HCT116 (cell line): ENCODE results near the gene CALN1. TPM values are rescaled to one million over a fixed set of nuclear protein-coding genes. Genes with fewer than 3 reads are reported as not detected.

Experiments
- ATAC-seq: fragments of 200-7000 bp; cut with Tn5 transposase; 2 replicates; pipeline ENCODE4 v1.9.1; 2020; ENCODE audit warnings: mild to moderate bottlenecking, moderate library complexity
- BruUV-seq: library from RNA; stranded (reverse); fragments of 400-500 nt; replicated peaks from 2 replicates; lab custom pipeline; 2021; lab: Mats Ljungman, UMichigan
- CTCF ChIA-PET: fragments of 300-600 bp; sonication (Branson Sonifier 250); formaldehyde crosslinking; loops from one replicate; lab custom pipeline; 2021; ENCODE audit warnings: antibody characterized with exemption; lab: Charles Lee
- POLR2A ChIA-PET: fragments of 300-600, 350-600 bp; sonication (Branson Sonifier 250); formaldehyde crosslinking; loops from one replicate; lab custom pipeline; 2021; ENCODE audit warnings: antibody characterized with exemption; lab: Charles Lee
- RAD21 ChIA-PET, 2 experiments: fragments of 300-600 bp; sonication (Branson Sonifier 250); formaldehyde crosslinking; loops; one replicate each; lab custom pipeline; 2023; ENCODE audit warnings: low total read pairs in 2 of 2; ENCODE audit not compliant: uncharacterized antibody in 2 of 2, unreplicated experiment in 2 of 2, low non-redundant PET in 1 of 2; lab: Charles Lee
- DNase-seq: peaks from one replicate; pipeline ENCODE4 v3.0.0-alpha.2; 2010; ENCODE audit warnings: low read depth, low spot score
- H2AFZ ChIP-seq: fragments of 200-600 bp; shearing (Covaris generic), sonication (generic); 2 replicates; pipeline ENCODE4 v1.6.1; 2017; ENCODE audit warnings: low read depth, mixed run types, mixed read lengths, antibody characterized with exemption, low read length; ENCODE audit not compliant: poor library complexity, severe bottlenecking
- H3K27ac ChIP-seq: 2 replicates; pipeline ENCODE4 v1.5.1; 2012; ENCODE audit warnings: low read depth, low read length
- H3K27me3 ChIP-seq: fragments of 200-600 bp; sonication (generic); 2 replicates; pipeline ENCODE4 v1.6.1; 2016; ENCODE audit warnings: mixed run types, low read length, mixed read lengths; ENCODE audit not compliant: insufficient read depth
- H3K36me3 ChIP-seq, 2 experiments: fragments of 200-500 bp in 1 of 2; fragments of 200-600 bp in 1 of 2; sonication (Bioruptor generic) in 1 of 2; sonication (generic) in 1 of 2; 2 replicates each; pipeline versions ENCODE4 v1.5.1 to v1.6.1; 2014 to 2016; ENCODE audit warnings: low read length in 2 of 2, inconsistent platforms in 1 of 2, mixed read lengths in 1 of 2, mixed run types in 1 of 2; ENCODE audit not compliant: insufficient read depth in 2 of 2, control insufficient read depth in 1 of 2
- H3K4me1 ChIP-seq, 2 experiments: fragments of 200-600 bp in 1 of 2; sonication (generic) in 1 of 2; 2 replicates each; pipeline versions ENCODE4 v1.5.1 to v1.6.1; 2012 to 2017; ENCODE audit warnings: low read length in 2 of 2, inconsistent platforms in 1 of 2, mild to moderate bottlenecking in 1 of 2, mixed read lengths in 1 of 2, mixed run types in 1 of 2, moderate library complexity in 1 of 2; ENCODE audit not compliant: insufficient read depth in 2 of 2, control insufficient read depth in 1 of 2
- H3K4me2 ChIP-seq: fragments of 200-600 bp; sonication (generic); 2 replicates; pipeline ENCODE4 v1.6.1; 2017; ENCODE audit warnings: mixed run types, low read length, mixed read lengths
- H3K4me3 ChIP-seq, 2 experiments: fragments of 200-600 bp in 1 of 2; sonication (generic) in 1 of 2; replicated peaks in 1 of 2; 2 replicates each; pipeline ENCODE4 v1.5.1; 2011 to 2016; ENCODE audit warnings: low read length in 2 of 2, control low read depth in 1 of 2, low read depth in 1 of 2, mild to moderate bottlenecking in 1 of 2, mixed read lengths in 1 of 2, mixed run types in 1 of 2
- H3K79me2 ChIP-seq: fragments of 200-600 bp; sonication (generic); 2 replicates; pipeline ENCODE4 v1.6.1; 2017; ENCODE audit warnings: mild to moderate bottlenecking, mixed run types, low read length, moderate library complexity, mixed read lengths; ENCODE audit not compliant: insufficient read depth
- H3K9ac ChIP-seq: fragments of 200-600 bp; sonication (generic); 2 replicates; pipeline ENCODE4 v1.6.1; 2016; ENCODE audit warnings: low read length, mixed read lengths
- H3K9me2 ChIP-seq: fragments of 200-600 bp; sonication (generic), shearing (Covaris generic); 2 replicates; pipeline ENCODE4 v1.6.1; 2017; ENCODE audit warnings: mixed run types, mild to moderate bottlenecking, moderate library complexity; ENCODE audit not compliant: insufficient read depth
- H3K9me3 ChIP-seq, 2 experiments: fragments of 200-500 bp in 1 of 2; fragments of 200-600 bp in 1 of 2; sonication (Bioruptor generic) in 1 of 2; sonication (generic) in 1 of 2; 2 replicates each; pipeline ENCODE4 v1.6.1; 2014 to 2017; ENCODE audit warnings: low read length in 2 of 2, mixed read lengths in 2 of 2, inconsistent platforms in 1 of 2, low read depth in 1 of 2, mild to moderate bottlenecking in 1 of 2, mixed run types in 1 of 2, moderate library complexity in 1 of 2; ENCODE audit not compliant: control insufficient read depth in 1 of 2, insufficient read depth in 1 of 2
- H4K20me1 ChIP-seq: fragments of 200-600 bp; sonication (generic), shearing (Covaris generic); 2 replicates; pipeline ENCODE4 v1.6.1; 2017; ENCODE audit warnings: mixed run types, mild to moderate bottlenecking, moderate library complexity; ENCODE audit not compliant: insufficient read depth
- ATF3 ChIP-seq: IDR thresholded peaks from 2 replicates; pipeline ENCODE4 v1.6.1; 2012
- CBX3 ChIP-seq: IDR thresholded peaks from 2 replicates; pipeline ENCODE4 v1.6.1; 2012; ENCODE audit warnings: low read depth
- CEBPB ChIP-seq: IDR thresholded peaks from 2 replicates; pipeline ENCODE4 v1.6.1; 2012; ENCODE audit warnings: low read depth
- EGR1 ChIP-seq: IDR thresholded peaks from 2 replicates; pipeline ENCODE4 v1.6.1; 2012; ENCODE audit warnings: low read depth
- ELF1 ChIP-seq: IDR thresholded peaks from 2 replicates; pipeline ENCODE4 v1.6.1; 2012; ENCODE audit warnings: low read depth, borderline replicate concordance
- EZH2phosphoT487 ChIP-seq: fragments of 200-600 bp; IDR thresholded peaks from 2 replicates; pipeline ENCODE4 v1.6.1; 2018; ENCODE audit warnings: antibody characterized with exemption, borderline replicate concordance
- FOSL1 ChIP-seq: IDR thresholded peaks from 2 replicates; pipeline ENCODE4 v1.6.1; 2012; ENCODE audit warnings: low read depth
- JUND ChIP-seq: IDR thresholded peaks from 2 replicates; pipeline ENCODE4 v1.6.1; 2012
- MAX ChIP-seq: IDR thresholded peaks from 2 replicates; pipeline ENCODE4 v1.6.1; 2012
- POLR2A ChIP-seq: IDR thresholded peaks from 2 replicates; pipeline ENCODE4 v1.7.0; 2011; ENCODE audit warnings: borderline replicate concordance; ENCODE audit not compliant: insufficient read depth, insufficient read length; ENCODE audit errors: extremely low read depth
- POLR2AphosphoS5 ChIP-seq: IDR thresholded peaks from 2 replicates; pipeline ENCODE4 v1.6.1; 2011; ENCODE audit warnings: mild to moderate bottlenecking, low read depth, low read length, moderate library complexity
- RAD21 ChIP-seq: IDR thresholded peaks from 2 replicates; pipeline ENCODE4 v1.6.1; 2012; ENCODE audit warnings: low read depth, mild to moderate bottlenecking
- REST ChIP-seq: IDR thresholded peaks from 2 replicates; pipeline ENCODE4 v1.6.1; 2012; ENCODE audit warnings: low read depth
- SIN3A ChIP-seq: IDR thresholded peaks from 2 replicates; pipeline ENCODE4 v1.6.1; 2012; ENCODE audit warnings: low read depth
- SRF ChIP-seq: IDR thresholded peaks from 2 replicates; pipeline ENCODE4 v1.6.1; 2012; ENCODE audit warnings: low read depth
- TCF7L2 ChIP-seq: IDR thresholded peaks from 2 replicates; pipeline ENCODE4 v1.7.0; 2011; ENCODE audit warnings: borderline replicate concordance, inconsistent platforms; ENCODE audit not compliant: insufficient read depth, insufficient read length; ENCODE audit errors: extremely low read depth
- YY1 ChIP-seq: IDR thresholded peaks from 2 replicates; pipeline ENCODE4 v1.6.1; 2011; ENCODE audit warnings: low read length, low read depth, moderate library complexity, mild to moderate bottlenecking; ENCODE audit not compliant: insufficient replicate concordance; ENCODE audit errors: extremely low read depth
- ZNF274 ChIP-seq: fragments of 200-500 bp; sonication (Bioruptor generic); IDR thresholded peaks from 2 replicates; pipeline ENCODE4 v1.6.1; 2014; ENCODE audit warnings: mild to moderate bottlenecking, low read depth, low read length, inconsistent platforms
- intact Hi-C: fragments of 100-400 bp; cut with micrococcal nuclease; formaldehyde crosslinking; loops from 2 replicates; pipeline ENCODE4 v1.10.0; 2022
- total RNA-seq: library from RNA; stranded (reverse); gene quantifications from one replicate; pipeline ENCODE4 v1.2.1, GENCODE V29; 2021; ENCODE audit not compliant: unreplicated experiment

Gene CALN1
- total RNA-seq, 1 experiment from 2014 or later: 0.17 TPM

- CTCF ChIA-PET: no interaction called here
- DNase-seq (no peak), ATAC-seq (no peak)
- H3K9me3 ChIP-seq: peaks cover 0 to 14% of the 10 kb centered on the region in 2 experiments; a peak in 2 of 4 replicates
- POLR2A ChIA-PET: no interaction called here
- no peaks in the 10 kb centered on the region for H3K27me3 ChIP-seq
- no peak overlapping the region for H3K4me2 ChIP-seq
- H3K27ac ChIP-seq: no peak overlapping the region
- H4K20me1 ChIP-seq: no peaks in the 10 kb centered on the region
- no peaks in the 10 kb centered on the region for H3K36me3 ChIP-seq
- no peak overlapping the region for H2AFZ ChIP-seq
- RAD21 ChIA-PET: no interaction called here
- H3K9ac ChIP-seq: no peak overlapping the region
- no peaks in the 10 kb centered on the region for H3K9me2 ChIP-seq
- H3K4me3 ChIP-seq: no peak overlapping the region
- TF ChIP-seq REST (no peak), EGR1 (no peak), RAD21 (no peak), SIN3A (no peak)
- no peaks in the 10 kb centered on the region for H3K79me2 ChIP-seq
- no peaks in the 10 kb centered on the region for H3K4me1 ChIP-seq
- no TSS peak for BruUV-seq
- intact Hi-C loops: no loop called here
These were observed 435.5 kb downstream of the CALN1 start for GRCh38 chr7:71976645-71977044.

GRCh38 chr7:71974611-71975010, 437.5 kb downstream of the CALN1 start:
- intact Hi-C loops: no loop called here
- DNase-seq (no peak), ATAC-seq (no peak)
- no peaks in the 10 kb centered on the region for H3K36me3 ChIP-seq
- H3K79me2 ChIP-seq: no peaks in the 10 kb centered on the region
- H3K9ac ChIP-seq: no peak overlapping the region
- no peaks in the 10 kb centered on the region for H3K9me2 ChIP-seq
- no peak overlapping the region for H3K27ac ChIP-seq
- peaks cover 0 to 14% of the 10 kb centered on the region in 2 experiments; a peak in 2 of 4 replicates for H3K9me3 ChIP-seq
- no TSS peak for BruUV-seq
- H3K4me2 ChIP-seq: no peak overlapping the region
- ChIA-PET POLR2A (no interaction called here), RAD21 (no interaction called here), CTCF (no interaction called here)
- no peaks in the 10 kb centered on the region for H3K4me1 ChIP-seq
- H4K20me1 ChIP-seq: no peaks in the 10 kb centered on the region
- no peak overlapping the region for H2AFZ ChIP-seq
- H3K4me3 ChIP-seq: no peak overlapping the region
- no peaks in the 10 kb centered on the region for H3K27me3 ChIP-seq
- TF ChIP-seq EZH2phosphoT487: no peak
- no peak for TF ChIP-seq TCF7L2
- no peak for TF ChIP-seq RAD21
- TF ChIP-seq CEBPB: no peak
- no peak for TF ChIP-seq ZNF274
- no peak for TF ChIP-seq POLR2AphosphoS5
- no peak for TF ChIP-seq POLR2A
- no peak for TF ChIP-seq FOSL1
- TF ChIP-seq SRF: no peak
- TF ChIP-seq MAX: no peak
- TF ChIP-seq ATF3: no peak
- no peak for TF ChIP-seq SIN3A
- TF ChIP-seq ELF1: no peak
- TF ChIP-seq YY1: no peak
- TF ChIP-seq JUND: no peak
- no peak for TF ChIP-seq CBX3
